K562 (cell line): ENCODE results near the gene PIGL. TPM values are rescaled to one million over a fixed set of nuclear protein-coding genes. Genes with fewer than 3 reads are reported as not detected.

ENCODE experiments used
- BCOR ChIP-seq: fragments of 450-650 bp; IDR thresholded peaks from 2 replicates; pipeline ENCODE4 v1.6.1; 2016
- CEBPB ChIP-seq: fragments of 450-650 bp; IDR thresholded peaks from 2 replicates; pipeline ENCODE4 v1.6.1; 2016; ENCODE audit warnings: missing genetic modification characterization, missing compliant biosample characterization
- DPF2 ChIP-seq: fragments of 450-650 bp; IDR thresholded peaks from 2 replicates; pipeline ENCODE4 v1.6.1; 2016
- JUND ChIP-seq, 2 experiments: IDR thresholded peaks; 2 replicates in 1 of 2; 3 replicates in 1 of 2; pipeline ENCODE4 v1.6.1; 2011; ENCODE audit warnings: borderline replicate concordance in 2 of 2, low read depth in 2 of 2, low read length in 2 of 2, improper control_type of control experiment in 1 of 2, missing biosample characterization in 1 of 2, missing genetic modification characterization in 1 of 2, missing genetic modification reagents in 1 of 2
- LCOR ChIP-seq: sonication (generic); formaldehyde crosslinking; IDR thresholded peaks from 2 replicates; pipeline ENCODE4 v1.8.0; 2022; ENCODE audit warnings: mild to moderate bottlenecking, missing genetic modification reagents
- MTA2 ChIP-seq: fragments of 450-650 bp; IDR thresholded peaks from 2 replicates; pipeline ENCODE4 v1.6.1; 2016; ENCODE audit warnings: low read depth
- POLR3A ChIP-seq: IDR thresholded peaks from 2 replicates; pipeline ENCODE4 v1.6.1; 2011; ENCODE audit warnings: borderline replicate concordance, mild to moderate bottlenecking, moderate library complexity; ENCODE audit not compliant: insufficient read length, insufficient read depth; ENCODE audit errors: extremely low read depth
- RB1 ChIP-seq: fragments of 450-650 bp; IDR thresholded peaks from 2 replicates; pipeline ENCODE4 v1.6.1; 2017; ENCODE audit warnings: low read depth, mild to moderate bottlenecking
- SMARCA4 ChIP-seq: fragments of 450-650 bp; IDR thresholded peaks from 2 replicates; pipeline ENCODE4 v1.6.1; 2016
- SOX6 ChIP-seq: fragments of 450-650 bp; IDR thresholded peaks from 2 replicates; pipeline ENCODE4 v1.6.1; 2014; ENCODE audit warnings: mild to moderate bottlenecking
- TARDBP ChIP-seq: fragments of 450-650 bp; IDR thresholded peaks from 2 replicates; pipeline ENCODE4 v1.6.1; 2016
- TBP ChIP-seq: optimal IDR thresholded peaks from 2 replicates; pipeline ENCODE3; 2011; ENCODE audit warnings: low read depth, low read length, improper control_type of control experiment
- WHSC1 ChIP-seq: IDR thresholded peaks from one replicate; pipeline ENCODE4 v1.6.1; 2012; ENCODE audit warnings: low read length, control low read depth, inconsistent platforms
- ZNF57 ChIP-seq: fragments of 450-650 bp; formaldehyde crosslinking; IDR thresholded peaks from 2 replicates; pipeline ENCODE4 v1.4.0; 2020; ENCODE audit warnings: mild to moderate bottlenecking, moderate library complexity
- ZNF695 ChIP-seq: fragments of 450-650 bp; formaldehyde crosslinking; IDR thresholded peaks from 2 replicates; pipeline ENCODE4 v1.4.0; 2020; ENCODE audit warnings: mild to moderate bottlenecking, moderate library complexity
- polyA plus RNA-seq, 8 experiments: library from polyadenylated mRNA; depleted of rRNA in 4 of 8; stranded (reverse) in 5 of 8; unstranded in 3 of 8; fragments of >200 nt; fragmentation: Nextera tagmentation in 2 of 8; fragmentation: Illumina TruSeq in 1 of 8; extraction: Ambion mirVana in 2 of 8; extraction: Trizol in 1 of 8; gene quantifications; 2 replicates each; pipeline versions ENCODE4 v1.2.1 to v1.2.3, GENCODE V29; 2011 to 2014; ENCODE audit warnings: inconsistent platforms in 1 of 8, missing spikeins in 1 of 8
- total RNA-seq, 7 experiments: library from RNA; depleted of rRNA in 6 of 7; stranded (reverse); fragments of >200 nt in 6 of 7; fragmentation: Illumina TruSeq in 2 of 7; extraction: Trizol in 2 of 7; gene quantifications; 2 replicates each; pipeline versions ENCODE4 v1.2.1 to v1.2.3, GENCODE V29; 2011 to 2021; ENCODE audit warnings: low replicate concordance in 1 of 7
- TF ChIP-seq, protein P1 (sequence below), 2 experiments: IDR thresholded peaks in 1 of 2; conservative IDR thresholded peaks in 1 of 2; 2 replicates each; pipeline ENCODE4 v1.6.1; 2016; ENCODE audit warnings: low read depth in 2 of 2, mild to moderate bottlenecking in 1 of 2, missing compliant biosample characterization in 1 of 2, missing genetic modification characterization in 1 of 2, moderate library complexity in 1 of 2
- TF ChIP-seq, protein P2 (sequence below), 2 experiments: fragments of 150-350 bp in 1 of 2; IDR thresholded peaks; 2 replicates each; pipeline ENCODE4 v1.6.1; 2012 to 2016; ENCODE audit warnings: low read depth in 2 of 2, low read length in 2 of 2, mild to moderate bottlenecking in 1 of 2, moderate library complexity in 1 of 2
- TF ChIP-seq, protein P3 (sequence below): fragments of 450-650 bp; IDR thresholded peaks from 2 replicates; pipeline ENCODE4 v1.6.1; 2016; ENCODE audit warnings: antibody characterized with exemption
- TF ChIP-seq, protein P4 (sequence below): fragments of 450-650 bp; IDR thresholded peaks from 2 replicates; pipeline ENCODE4 v1.6.1; 2016; ENCODE audit warnings: low read depth, mild to moderate bottlenecking, moderate library complexity

PIGL gene
- total and polyA plus RNA-seq, 9 of the 15 experiments (the other 6 are each of a cell fraction or from before 2014, with no cell fraction given): 19.9 to 55.3 (median 29.6) TPM

DNA sequence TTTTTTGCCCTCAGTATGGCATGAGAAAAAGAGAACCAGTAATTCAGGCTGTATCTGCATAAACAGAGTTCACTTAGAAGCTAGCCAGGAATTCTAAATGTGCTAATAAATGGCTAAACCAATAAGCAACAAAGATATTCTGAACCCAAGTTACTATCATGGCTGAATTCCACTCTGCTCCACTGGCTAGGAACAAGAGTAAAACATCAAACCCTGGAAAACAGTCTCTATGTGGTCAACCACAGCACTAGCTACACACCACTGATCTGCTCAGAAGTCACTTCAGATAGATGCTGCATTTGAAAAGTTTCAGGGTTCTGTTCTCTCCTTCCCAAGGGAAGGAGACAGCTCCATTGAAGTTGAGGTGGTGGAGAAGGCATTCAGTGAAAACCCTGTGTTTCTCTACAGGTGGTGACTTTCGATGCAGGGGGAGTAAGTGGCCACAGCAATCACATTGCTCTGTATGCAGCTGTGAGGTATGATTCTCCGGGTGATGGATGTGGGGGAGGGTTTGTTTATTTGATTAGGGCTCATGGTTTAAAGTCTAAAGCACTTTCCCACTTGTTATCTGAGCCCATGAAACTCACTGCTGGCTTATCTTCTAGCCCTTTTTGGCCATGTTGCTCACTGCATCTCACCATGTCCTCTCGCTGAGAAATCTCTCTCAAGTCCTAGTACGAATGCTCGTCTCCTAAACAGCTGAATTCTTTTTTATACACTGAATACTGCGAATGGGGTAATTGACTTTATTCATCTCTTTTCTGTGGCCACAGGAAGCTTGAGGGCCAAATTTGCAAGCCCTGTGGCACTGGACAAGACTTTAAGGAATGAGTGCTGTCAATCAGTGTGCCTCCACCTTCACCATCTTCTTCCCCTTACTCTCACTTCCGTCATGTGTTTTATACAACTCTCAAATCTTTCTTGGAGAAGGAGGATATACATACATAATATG, 96.4 kb downstream of the PIGL start (continued):
- TF ChIP-seq, protein P1, sequence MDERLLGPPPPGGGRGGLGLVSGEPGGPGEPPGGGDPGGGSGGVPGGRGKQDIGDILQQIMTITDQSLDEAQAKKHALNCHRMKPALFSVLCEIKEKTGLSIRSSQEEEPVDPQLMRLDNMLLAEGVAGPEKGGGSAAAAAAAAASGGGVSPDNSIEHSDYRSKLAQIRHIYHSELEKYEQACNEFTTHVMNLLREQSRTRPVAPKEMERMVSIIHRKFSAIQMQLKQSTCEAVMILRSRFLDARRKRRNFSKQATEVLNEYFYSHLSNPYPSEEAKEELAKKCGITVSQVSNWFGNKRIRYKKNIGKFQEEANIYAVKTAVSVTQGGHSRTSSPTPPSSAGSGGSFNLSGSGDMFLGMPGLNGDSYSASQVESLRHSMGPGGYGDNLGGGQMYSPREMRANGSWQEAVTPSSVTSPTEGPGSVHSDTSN (CRISPR knock-in tag; IDR thresholded peaks at IDR 0.05; ENCODE audit: low read depth): no peak
- TF ChIP-seq, protein P1 (tag; conservative IDR thresholded peaks at IDR 0.05; ENCODE audit: low read depth): no peak
- TF ChIP-seq RB1 (0 out of 2 replicates have a peak, but pooled peaks have one; percentile 40), ZNF695 (CRISPR knock-in tag) (no peak), TBP (no peak), CEBPB (no peak), SOX6 (peak; percentile 78), DPF2 (peak; percentile 85), WHSC1 (no peak), ZNF57 (no peak), LCOR (CRISPR knock-in tag) (0 out of 2 replicates have a peak, but pooled peaks have one; percentile 44), MTA2 (peak; percentile 84), SMARCA4 (peak; percentile 84), JUND (IDR thresholded peaks at IDR 0.05; ENCODE audit: borderline replicate concordance, low read depth, low read length) (peak; percentile 53; the same call in 1 of the 2 replicates), JUND (tag; IDR thresholded peaks at IDR 0.05; ENCODE audit: borderline replicate concordance, low read depth, low read length) (peak; percentile 22; the same call in 1 of the 3 replicates), BCOR (peak; percentile 78), TARDBP (no peak), POLR3A (no peak)
- TF ChIP-seq, protein P2, sequence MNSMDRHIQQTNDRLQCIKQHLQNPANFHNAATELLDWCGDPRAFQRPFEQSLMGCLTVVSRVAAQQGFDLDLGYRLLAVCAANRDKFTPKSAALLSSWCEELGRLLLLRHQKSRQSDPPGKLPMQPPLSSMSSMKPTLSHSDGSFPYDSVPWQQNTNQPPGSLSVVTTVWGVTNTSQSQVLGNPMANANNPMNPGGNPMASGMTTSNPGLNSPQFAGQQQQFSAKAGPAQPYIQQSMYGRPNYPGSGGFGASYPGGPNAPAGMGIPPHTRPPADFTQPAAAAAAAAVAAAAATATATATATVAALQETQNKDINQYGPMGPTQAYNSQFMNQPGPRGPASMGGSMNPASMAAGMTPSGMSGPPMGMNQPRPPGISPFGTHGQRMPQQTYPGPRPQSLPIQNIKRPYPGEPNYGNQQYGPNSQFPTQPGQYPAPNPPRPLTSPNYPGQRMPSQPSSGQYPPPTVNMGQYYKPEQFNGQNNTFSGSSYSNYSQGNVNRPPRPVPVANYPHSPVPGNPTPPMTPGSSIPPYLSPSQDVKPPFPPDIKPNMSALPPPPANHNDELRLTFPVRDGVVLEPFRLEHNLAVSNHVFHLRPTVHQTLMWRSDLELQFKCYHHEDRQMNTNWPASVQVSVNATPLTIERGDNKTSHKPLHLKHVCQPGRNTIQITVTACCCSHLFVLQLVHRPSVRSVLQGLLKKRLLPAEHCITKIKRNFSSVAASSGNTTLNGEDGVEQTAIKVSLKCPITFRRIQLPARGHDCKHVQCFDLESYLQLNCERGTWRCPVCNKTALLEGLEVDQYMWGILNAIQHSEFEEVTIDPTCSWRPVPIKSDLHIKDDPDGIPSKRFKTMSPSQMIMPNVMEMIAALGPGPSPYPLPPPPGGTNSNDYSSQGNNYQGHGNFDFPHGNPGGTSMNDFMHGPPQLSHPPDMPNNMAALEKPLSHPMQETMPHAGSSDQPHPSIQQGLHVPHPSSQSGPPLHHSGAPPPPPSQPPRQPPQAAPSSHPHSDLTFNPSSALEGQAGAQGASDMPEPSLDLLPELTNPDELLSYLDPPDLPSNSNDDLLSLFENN (IDR thresholded peaks at IDR 0.05; ENCODE audit: low read depth in 2 of 2, low read length in 2 of 2): peak in 1 of 2 experiments; percentile 73; a peak in 1 of 4 replicates
- TF ChIP-seq, protein P3, sequence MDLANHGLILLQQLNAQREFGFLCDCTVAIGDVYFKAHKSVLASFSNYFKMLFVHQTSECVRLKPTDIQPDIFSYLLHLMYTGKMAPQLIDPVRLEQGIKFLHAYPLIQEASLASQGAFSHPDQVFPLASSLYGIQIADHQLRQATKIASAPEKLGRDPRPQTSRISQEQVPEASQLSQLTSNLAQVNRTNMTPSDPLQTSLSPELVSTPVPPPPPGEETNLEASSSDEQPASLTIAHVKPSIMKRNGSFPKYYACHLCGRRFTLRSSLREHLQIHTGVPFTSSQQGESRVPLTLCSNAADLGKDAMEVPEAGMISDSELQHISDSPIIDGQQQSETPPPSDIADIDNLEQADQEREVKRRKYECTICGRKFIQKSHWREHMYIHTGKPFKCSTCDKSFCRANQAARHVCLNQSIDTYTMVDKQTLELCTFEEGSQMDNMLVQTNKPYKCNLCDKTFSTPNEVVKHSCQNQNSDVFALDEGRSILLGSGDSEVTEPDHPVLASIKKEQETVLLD: no peak; the same call in 1 of the 2 replicates
- TF ChIP-seq, protein P4, sequence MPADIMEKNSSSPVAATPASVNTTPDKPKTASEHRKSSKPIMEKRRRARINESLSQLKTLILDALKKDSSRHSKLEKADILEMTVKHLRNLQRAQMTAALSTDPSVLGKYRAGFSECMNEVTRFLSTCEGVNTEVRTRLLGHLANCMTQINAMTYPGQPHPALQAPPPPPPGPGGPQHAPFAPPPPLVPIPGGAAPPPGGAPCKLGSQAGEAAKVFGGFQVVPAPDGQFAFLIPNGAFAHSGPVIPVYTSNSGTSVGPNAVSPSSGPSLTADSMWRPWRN: peak; percentile 87
